ENCODE data around the gene SGMS2.

SGMS2 gene

GRCh38 chr4:107863850-107864371 lies 39.2 kb downstream of the SGMS2 start:
- DNase-seq (ENCODE audit: insufficient read length, low spot score) (no peak), FAIRE-seq (no peak)

DNA sequence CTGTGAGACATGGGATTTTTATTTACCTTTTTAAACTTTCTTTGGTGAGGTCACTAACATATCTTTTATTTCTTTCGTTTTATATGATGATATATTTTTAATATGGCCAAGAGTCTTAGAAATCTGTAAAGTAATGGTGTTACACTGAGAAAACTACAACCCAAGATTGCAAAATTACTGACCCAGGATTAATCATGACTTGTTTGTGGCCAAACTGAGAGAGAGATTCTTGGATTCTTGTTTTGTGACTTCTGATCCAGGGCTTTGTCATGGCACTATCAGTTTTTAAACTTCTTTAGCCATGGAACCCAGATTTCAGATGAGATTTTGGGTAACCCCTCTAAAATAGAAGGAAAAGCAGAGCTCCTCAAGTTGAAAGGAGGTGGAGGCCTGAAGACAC lies 42.0 kb downstream of the SGMS2 start:
- FAIRE-seq, result no peak
- no peak for DNase-seq (ENCODE audit: insufficient read length, low spot score)

- DNase-seq (ENCODE audit: insufficient read length, low spot score) (no peak), FAIRE-seq (no peak)
These were observed 45.5 kb downstream of the SGMS2 start for GRCh38 chr4:107870236-107870635.

DNA sequence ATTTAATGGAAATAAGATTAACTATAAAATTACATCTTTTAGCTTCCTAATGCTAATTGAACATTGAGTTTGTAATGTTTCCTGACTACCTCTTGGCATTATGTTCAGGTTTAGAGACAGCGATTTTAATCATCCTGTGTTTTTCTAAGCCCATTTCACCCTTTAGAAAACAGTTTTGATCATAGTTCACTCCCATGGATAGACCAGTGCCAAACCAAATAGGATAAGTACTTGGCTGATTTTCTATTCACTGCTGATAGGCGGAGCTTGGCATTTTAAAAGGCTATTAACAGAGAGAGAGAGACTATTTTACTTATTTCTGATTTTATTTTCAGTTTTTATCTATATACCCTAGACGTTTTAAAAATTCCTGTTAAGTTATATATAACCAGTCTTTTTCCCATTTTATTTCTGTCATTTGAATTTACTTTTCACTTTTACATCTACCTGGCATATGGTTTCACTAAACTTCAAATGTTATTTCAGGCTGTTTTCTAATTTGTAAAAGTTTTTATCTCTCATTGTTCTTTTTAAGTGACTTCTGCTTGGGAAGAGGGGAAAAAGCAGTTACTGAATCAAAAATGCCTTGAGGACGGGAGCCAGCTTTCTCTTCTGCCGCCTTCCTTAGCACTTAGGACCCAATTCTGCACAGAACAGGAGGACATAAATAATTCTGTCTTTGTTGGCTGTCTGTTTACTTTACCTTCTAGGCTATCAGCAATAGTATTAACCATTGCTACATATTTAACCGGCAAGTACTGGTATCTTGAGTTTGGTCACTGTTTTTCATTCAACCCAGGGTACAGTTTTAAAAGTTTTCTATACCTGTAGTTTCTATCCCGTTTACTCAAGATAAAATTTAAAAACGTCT lies 46.4 kb downstream of the SGMS2 start:
- FAIRE-seq (no peak), DNase-seq (ENCODE audit: insufficient read length, low spot score) (no peak)

- FAIRE-seq, result no peak
These were observed 49.3 kb downstream of the SGMS2 start for GRCh38 chr4:107874024-107874423.

DNA sequence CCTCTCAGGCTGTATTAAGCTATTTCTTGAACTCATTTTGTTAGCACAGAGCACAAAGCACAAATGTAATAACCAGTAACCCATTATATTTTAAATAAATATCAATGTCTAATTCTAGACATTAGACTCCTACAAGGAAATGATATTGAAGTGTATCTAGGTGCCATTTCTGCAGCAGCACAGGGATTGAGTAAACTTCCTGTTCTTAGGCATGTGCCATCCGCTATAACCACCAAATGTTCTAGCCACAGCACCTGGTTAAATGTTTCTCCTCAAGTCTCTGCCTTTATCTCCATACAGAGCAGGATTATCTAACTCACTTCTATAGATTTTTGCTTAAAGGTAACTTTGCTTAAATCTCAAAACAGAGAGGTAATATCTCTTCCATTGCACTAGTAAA lies 51.4 kb downstream of the SGMS2 start:
- FAIRE-seq, result no peak
- DNase-seq (ENCODE audit: insufficient read length, low spot score), result no peak

More at GRCh38 chr4:107874024-107874423, 49.3 kb downstream of the SGMS2 start:
- no peak for DNase-seq (ENCODE audit: insufficient read length, low spot score)

- FAIRE-seq (no peak), DNase-seq (ENCODE audit: insufficient read length, low spot score) (no peak)
These were observed 52.6 kb downstream of the SGMS2 start for GRCh38 chr4:107877361-107877760.

DNA sequence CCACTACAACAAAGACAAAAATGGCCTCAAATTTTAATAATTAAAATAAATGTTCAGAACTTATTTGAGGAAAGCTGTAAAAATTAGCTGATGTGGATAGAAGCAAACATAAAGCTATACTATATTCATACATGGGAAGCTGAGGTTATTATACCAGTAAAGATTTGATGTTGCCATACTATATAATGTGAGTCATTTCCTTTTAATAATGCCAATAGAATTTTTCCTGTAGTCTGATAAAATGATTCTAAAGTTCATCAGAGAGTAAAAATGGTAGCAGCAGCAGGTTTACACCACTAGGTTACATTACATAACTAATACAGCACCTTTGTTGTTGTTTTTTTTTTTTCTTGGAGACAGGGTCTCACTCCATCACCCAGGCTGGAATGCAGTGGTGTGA lies 61.1 kb downstream of the SGMS2 start:
- DNase-seq (ENCODE audit: insufficient read length, low spot score), result no peak
- no peak for FAIRE-seq

DNA sequence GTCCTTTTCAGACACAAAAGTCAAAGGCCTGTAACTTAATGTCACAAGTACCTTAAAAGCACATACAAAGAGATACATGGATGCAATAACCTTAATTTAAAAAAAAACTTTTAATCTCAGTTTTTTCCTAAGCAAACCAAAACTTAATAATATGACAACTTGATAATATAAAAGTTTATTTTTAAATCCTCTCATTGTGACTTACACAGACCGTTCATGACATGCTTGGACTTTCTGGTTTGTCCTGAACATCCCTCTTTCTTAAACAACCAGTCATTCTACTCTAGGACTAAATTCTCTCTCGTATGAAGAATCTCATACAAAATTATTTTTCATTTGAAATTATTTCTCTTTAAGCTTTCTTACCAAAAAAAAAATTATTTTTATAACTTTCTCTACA lies 63.5 kb downstream of the SGMS2 start:
- DNase-seq (ENCODE audit: insufficient read length, low spot score) (no peak), FAIRE-seq (no peak)

DNA sequence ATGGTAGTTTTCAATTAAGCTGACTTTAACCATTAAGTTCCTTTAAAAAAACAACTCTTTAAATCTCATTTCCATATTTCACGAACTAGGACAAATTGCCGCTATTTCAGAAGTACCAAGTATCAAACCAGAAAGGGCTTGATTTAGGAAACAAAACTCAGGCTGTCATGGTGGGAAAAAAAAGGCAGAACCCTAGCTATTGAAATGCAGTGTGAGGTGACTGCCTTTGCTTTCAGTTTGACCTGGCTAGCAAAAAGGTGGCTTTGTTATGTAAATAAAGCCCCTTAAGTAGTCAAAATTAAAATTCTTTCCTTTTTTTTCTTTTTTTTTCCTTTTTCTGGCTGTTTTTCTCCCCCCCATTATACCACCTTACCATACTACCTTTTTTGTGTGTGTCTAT lies 66.0 kb downstream of the SGMS2 start:
- FAIRE-seq, result no peak
- DNase-seq (ENCODE audit: insufficient read length, low spot score), result no peak

DNA sequence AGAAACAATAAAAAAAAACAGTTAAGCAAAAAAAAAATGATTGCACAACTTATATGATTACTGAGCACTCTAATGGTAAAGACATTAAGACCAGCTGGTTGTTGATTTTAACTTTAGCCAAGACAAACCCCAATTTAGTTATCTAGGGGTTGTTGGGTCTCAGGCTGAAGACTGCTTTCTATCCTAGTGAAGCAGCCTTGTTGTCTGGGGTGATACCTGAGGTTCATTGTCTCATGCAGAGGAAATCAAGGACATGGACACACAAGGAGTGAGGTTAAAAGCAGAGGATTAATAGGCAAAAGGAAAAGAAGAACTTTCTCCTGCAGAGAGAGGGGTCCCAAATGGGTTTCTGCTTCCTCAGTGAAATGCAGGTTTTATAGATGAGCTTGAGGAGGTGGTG lies 66.6 kb downstream of the SGMS2 start:
- FAIRE-seq (no peak), DNase-seq (ENCODE audit: insufficient read length, low spot score) (no peak)

GRCh38 chr4:107893171-107894137 lies 68.7 kb downstream of the SGMS2 start:
- DNase-seq (ENCODE audit: insufficient read length, low spot score), result no peak
- FAIRE-seq, result no peak

DNA sequence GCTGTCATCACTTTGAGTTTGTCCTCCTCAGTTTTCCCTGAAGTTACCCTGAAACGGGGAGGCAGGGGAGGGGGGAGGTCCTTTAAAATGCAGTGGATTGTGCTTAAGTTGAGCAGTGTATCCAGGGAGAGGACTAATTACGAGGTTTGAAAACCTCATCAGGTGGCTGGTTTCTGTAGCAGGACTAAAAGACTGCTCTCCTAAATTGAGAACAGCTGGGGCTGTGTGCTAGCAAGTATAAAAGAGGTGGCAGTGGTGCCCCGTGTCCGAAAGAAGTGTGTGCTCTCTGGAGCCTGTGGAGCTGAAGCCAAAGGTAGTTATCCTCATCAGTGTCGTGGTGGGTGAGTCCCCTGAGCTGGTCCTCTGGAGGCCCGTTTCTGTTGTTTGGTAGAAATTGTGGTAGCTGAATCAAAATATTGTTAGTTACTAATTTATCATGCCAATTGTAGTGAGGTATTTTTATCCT lies 69.4 kb downstream of the SGMS2 start:
- DNase-seq (ENCODE audit: insufficient read length, low spot score) (no peak), FAIRE-seq (no peak)

DNA sequence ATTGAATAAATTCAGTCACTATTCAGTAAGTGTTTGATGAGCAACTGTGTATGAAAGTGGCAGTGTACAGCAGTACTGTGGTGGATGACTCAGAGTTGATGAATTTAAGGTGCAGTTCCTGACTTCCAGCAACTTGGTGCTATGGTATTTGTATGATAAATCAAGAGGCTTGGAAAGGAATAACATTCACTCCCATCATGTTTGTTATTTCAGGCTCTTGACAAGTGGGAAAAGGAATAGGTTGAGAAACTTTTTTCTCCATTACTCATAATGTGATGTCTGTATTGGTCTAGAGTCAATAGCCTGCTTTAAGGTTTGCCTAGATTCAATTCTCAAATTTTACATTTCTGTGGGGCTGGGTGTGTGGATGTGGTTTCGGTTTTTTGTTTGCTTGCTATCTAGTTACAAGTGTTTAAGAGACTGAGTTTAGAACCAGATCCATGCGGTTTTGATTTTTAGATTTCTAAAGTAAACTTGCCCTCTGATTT lies 71.5 kb downstream of the SGMS2 start:
- no peak for FAIRE-seq
- peak; percentile 56 for DNase-seq (ENCODE audit: insufficient read length, low spot score)

GRCh38 chr4:107896646-107897045 lies 71.9 kb downstream of the SGMS2 start:
- DNase-seq (ENCODE audit: insufficient read length, low spot score) (no peak), FAIRE-seq (no peak)

GRCh38 chr4:107897823-107898222 lies 73.1 kb downstream of the SGMS2 start:
- DNase-seq (ENCODE audit: insufficient read length, low spot score) (no peak), FAIRE-seq (no peak)

DNA sequence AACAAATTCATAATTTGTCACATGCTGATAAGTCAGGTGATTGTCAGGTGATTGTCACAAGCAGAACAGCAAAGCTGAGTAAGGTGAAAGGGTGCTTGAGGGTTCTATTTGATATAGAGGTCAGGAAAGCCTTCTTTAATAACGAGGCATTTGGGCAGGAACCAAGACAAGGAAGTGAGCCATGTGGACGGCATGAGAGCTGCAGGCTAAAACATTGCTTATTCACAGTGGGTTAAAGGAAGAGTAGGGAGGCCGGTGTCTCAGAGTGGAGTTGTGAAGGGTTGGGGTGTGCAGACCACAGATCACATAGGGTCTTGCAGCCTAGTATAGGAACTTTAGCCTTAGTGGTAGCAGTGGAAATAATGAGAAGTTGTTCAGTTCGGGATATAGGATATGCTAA lies 75.3 kb downstream of the SGMS2 start:
- no peak for DNase-seq (ENCODE audit: insufficient read length, low spot score)
- FAIRE-seq, result no peak

- no peak for DNase-seq (ENCODE audit: insufficient read length, low spot score)
These were observed 75.8 kb downstream of the SGMS2 start for GRCh38 chr4:107900508-107900907.

DNA sequence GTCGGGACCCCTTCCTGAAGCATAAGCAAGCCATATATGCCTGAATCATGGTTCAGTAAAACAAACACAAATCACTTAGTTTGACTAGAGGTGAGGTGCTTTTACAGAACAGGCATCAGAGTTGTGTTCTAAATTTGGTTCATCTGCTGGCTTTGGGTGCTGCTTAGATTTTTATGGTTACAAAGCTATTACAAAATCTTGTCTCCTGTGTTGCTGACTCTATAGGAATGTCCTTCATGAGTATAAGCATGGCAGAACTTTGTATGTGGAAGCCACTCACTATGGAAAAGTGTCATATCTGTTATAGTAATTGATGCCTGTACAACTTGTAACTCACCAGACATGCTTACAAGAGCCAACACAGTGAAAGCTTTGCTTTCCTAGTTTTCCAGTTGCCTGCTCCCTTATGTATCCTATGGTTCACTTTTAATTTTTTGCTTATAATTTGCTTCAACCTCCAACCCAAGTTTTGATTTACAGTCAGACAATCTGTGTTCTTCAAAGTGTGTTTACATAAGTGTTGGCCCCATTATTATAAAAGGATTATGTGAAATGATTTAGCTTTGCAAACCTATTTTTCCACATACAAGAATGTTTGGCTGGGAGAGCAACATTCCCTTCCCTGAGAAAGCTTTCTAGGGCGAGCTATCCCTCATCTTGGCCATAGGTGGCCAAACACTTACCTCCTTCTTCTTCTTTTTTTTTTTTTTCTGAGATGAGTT lies 76.6 kb downstream of the SGMS2 start:
- FAIRE-seq (no peak), DNase-seq (ENCODE audit: insufficient read length, low spot score) (no peak)

More at GRCh38 chr4:107900508-107900907, 75.8 kb downstream of the SGMS2 start:
- no peak for FAIRE-seq

- DNase-seq (ENCODE audit: insufficient read length, low spot score) (no peak), FAIRE-seq (no peak)
These were observed 78.0 kb downstream of the SGMS2 start for GRCh38 chr4:107902715-107903114.
